Measurements from ENCODE around the gene CRB3. TPM values are rescaled to one million over a fixed set of nuclear protein-coding genes. Genes with fewer than 3 reads are reported as not detected.

The CRB3 gene
- polyA plus RNA-seq, 2 donors: 50.8 to 87.6 TPM

GRCh38 chr19:6476155-6476895, 12.3 kb downstream of the CRB3 start:
- Histone ChIP-seq H3K36me3 (ENCODE audit: control insufficient read depth in 2 of 2, insufficient read depth in 2 of 2, low read length in 1 of 2) (no peaks in the 10 kb centered on the region), H3K4me3 (ENCODE audit: low read depth in 1 of 2, low read length in 2 of 2) (peak overlapping the region in 1 of 2 donors; percentile 5), H3K27ac (ENCODE audit: low read depth in 2 of 2, low read length in 1 of 2) (no peak overlapping the region), H3K4me1 (ENCODE audit: control insufficient read depth in 2 of 2, insufficient read depth in 2 of 2, low read length in 1 of 2) (peaks cover 6 to 15% of the 10 kb centered on the region in 2 donors), H3K27me3 (ENCODE audit: control insufficient read depth in 1 of 2, insufficient read depth in 2 of 2, low read length in 2 of 2) (no peaks in the 10 kb centered on the region), H3K9me3 (ENCODE audit: control insufficient read depth in 2 of 2, insufficient read depth in 1 of 2, low read depth in 1 of 2, low read length in 1 of 2) (no peaks in the 10 kb centered on the region)
- 15 to 33% methylated on average over 31 to 33 of the region's 33 CpGs for WGBS, 2 donors

- peak overlapping the region in 1 of 2 donors; percentile 5 for H3K4me3 ChIP-seq (ENCODE audit: low read depth in 1 of 2, low read length in 2 of 2)
- 25 to 37% methylated on average over 27 to 29 of the region's 29 CpGs for WGBS, 2 donors
- no peak overlapping the region for H3K27ac ChIP-seq (ENCODE audit: low read depth in 2 of 2, low read length in 1 of 2)
- H3K27me3 ChIP-seq (ENCODE audit: control insufficient read depth in 1 of 2, insufficient read depth in 2 of 2, low read length in 2 of 2): no peaks in the 10 kb centered on the region
- H3K36me3 ChIP-seq (ENCODE audit: control insufficient read depth in 2 of 2, insufficient read depth in 2 of 2, low read length in 1 of 2): no peaks in the 10 kb centered on the region
- H3K9me3 ChIP-seq (ENCODE audit: control insufficient read depth in 2 of 2, insufficient read depth in 1 of 2, low read depth in 1 of 2, low read length in 1 of 2): no peaks in the 10 kb centered on the region
- H3K4me1 ChIP-seq (ENCODE audit: control insufficient read depth in 2 of 2, insufficient read depth in 2 of 2, low read length in 1 of 2): peaks cover 6 to 15% of the 10 kb centered on the region in 2 donors
Observed at GRCh38 chr19:6476896-6477431, 12.9 kb downstream of the CRB3 start.

- Histone ChIP-seq H3K4me3 (ENCODE audit: low read depth in 1 of 2, low read length in 2 of 2) (no peak overlapping the region), H3K9me3 (ENCODE audit: control insufficient read depth in 2 of 2, insufficient read depth in 1 of 2, low read depth in 1 of 2, low read length in 1 of 2) (no peaks in the 10 kb centered on the region), H3K4me1 (ENCODE audit: control insufficient read depth in 2 of 2, insufficient read depth in 2 of 2, low read length in 1 of 2) (peaks cover 6 to 19% of the 10 kb centered on the region in 2 donors), H3K36me3 (ENCODE audit: control insufficient read depth in 2 of 2, insufficient read depth in 2 of 2, low read length in 1 of 2) (no peaks in the 10 kb centered on the region), H3K27ac (ENCODE audit: low read depth in 2 of 2, low read length in 1 of 2) (no peak overlapping the region), H3K27me3 (ENCODE audit: control insufficient read depth in 1 of 2, insufficient read depth in 2 of 2, low read length in 2 of 2) (no peaks in the 10 kb centered on the region)
- WGBS, 2 donors: 83 to 91% methylated on average over 13 of the region's 13 CpGs
Observed at GRCh38 chr19:6478815-6479214, 14.7 kb downstream of the CRB3 start.

- WGBS, 2 donors: 71 to 74% methylated on average over 7 of the region's 7 CpGs
- Histone ChIP-seq H3K36me3 (ENCODE audit: control insufficient read depth in 2 of 2, insufficient read depth in 2 of 2, low read length in 1 of 2) (no peaks in the 10 kb centered on the region), H3K27me3 (ENCODE audit: control insufficient read depth in 1 of 2, insufficient read depth in 2 of 2, low read length in 2 of 2) (no peaks in the 10 kb centered on the region)
Observed at GRCh38 chr19:6479836-6480398, 15.8 kb downstream of the CRB3 start.

GRCh38 chr19:6480848-6481415, 16.9 kb downstream of the CRB3 start:
- Histone ChIP-seq H3K27ac (ENCODE audit: low read depth in 2 of 2, low read length in 1 of 2) (peak overlapping the region in 1 of 2 donors; percentile 58), H3K27me3 (ENCODE audit: control insufficient read depth in 1 of 2, insufficient read depth in 2 of 2, low read length in 2 of 2) (no peaks in the 10 kb centered on the region), H3K4me3 (ENCODE audit: low read depth in 1 of 2, low read length in 2 of 2) (peak overlapping the region; percentile 13 to 46)

More at GRCh38 chr19:6479836-6480398, 15.8 kb downstream of the CRB3 start:
- peaks cover 6 to 19% of the 10 kb centered on the region in 2 donors for H3K4me1 ChIP-seq (ENCODE audit: control insufficient read depth in 2 of 2, insufficient read depth in 2 of 2, low read length in 1 of 2)
- no peak overlapping the region for H3K4me3 ChIP-seq (ENCODE audit: low read depth in 1 of 2, low read length in 2 of 2)
- H3K9me3 ChIP-seq (ENCODE audit: control insufficient read depth in 2 of 2, insufficient read depth in 1 of 2, low read depth in 1 of 2, low read length in 1 of 2): no peaks in the 10 kb centered on the region
- no peak overlapping the region for H3K27ac ChIP-seq (ENCODE audit: low read depth in 2 of 2, low read length in 1 of 2)

GRCh38 chr19:6481541-6482342, 17.7 kb downstream of the CRB3 start, which contains the start of gene DENND1C:
Gene DENND1C, minus strand, starts transcription at chr19:6481787. Its CDS starts 92 bp downstream, at chr19:6481695.
- Histone ChIP-seq H3K27me3 (ENCODE audit: control insufficient read depth in 1 of 2, insufficient read depth in 2 of 2, low read length in 2 of 2) (no peaks in the 10 kb centered on the region), H3K27ac (ENCODE audit: low read depth in 2 of 2, low read length in 1 of 2) (peak within 1 kb of the TSS; percentile 19 to 58)
- 37 to 46% methylated on average over 24 of the region's 24 CpGs for WGBS, 2 donors

More at GRCh38 chr19:6480848-6481415, 16.9 kb downstream of the CRB3 start:
- WGBS, 2 donors: 61 to 64% methylated on average over 10 of the region's 10 CpGs
- Histone ChIP-seq H3K36me3 (ENCODE audit: control insufficient read depth in 2 of 2, insufficient read depth in 2 of 2, low read length in 1 of 2) (no peaks in the 10 kb centered on the region), H3K4me1 (ENCODE audit: control insufficient read depth in 2 of 2, insufficient read depth in 2 of 2, low read length in 1 of 2) (peaks cover 6 to 10% of the 10 kb centered on the region in 2 donors), H3K9me3 (ENCODE audit: control insufficient read depth in 2 of 2, insufficient read depth in 1 of 2, low read depth in 1 of 2, low read length in 1 of 2) (no peaks in the 10 kb centered on the region)

GRCh38 chr19:6482343-6482686, 18.2 kb downstream of the CRB3 start:
- Histone ChIP-seq H3K27ac (ENCODE audit: low read depth in 2 of 2, low read length in 1 of 2) (peak overlapping the region in 1 of 2 donors; percentile 15), H3K4me3 (ENCODE audit: low read depth in 1 of 2, low read length in 2 of 2) (no peak overlapping the region), H3K36me3 (ENCODE audit: control insufficient read depth in 2 of 2, insufficient read depth in 2 of 2, low read length in 1 of 2) (no peaks in the 10 kb centered on the region), H3K9me3 (ENCODE audit: control insufficient read depth in 2 of 2, insufficient read depth in 1 of 2, low read depth in 1 of 2, low read length in 1 of 2) (no peaks in the 10 kb centered on the region), H3K4me1 (ENCODE audit: control insufficient read depth in 2 of 2, insufficient read depth in 2 of 2, low read length in 1 of 2) (peaks cover 0 to 5% of the 10 kb centered on the region in 2 donors), H3K27me3 (ENCODE audit: control insufficient read depth in 1 of 2, insufficient read depth in 2 of 2, low read length in 2 of 2) (no peaks in the 10 kb centered on the region)
- 95% methylated on average over 8 of the region's 8 CpGs for WGBS, 2 donors

More at GRCh38 chr19:6481541-6482342, 17.7 kb downstream of the CRB3 start, which contains the start of gene DENND1C:
- Histone ChIP-seq H3K9me3 (ENCODE audit: control insufficient read depth in 2 of 2, insufficient read depth in 1 of 2, low read depth in 1 of 2, low read length in 1 of 2) (no peaks in the 10 kb centered on the region), H3K4me3 (ENCODE audit: low read depth in 1 of 2, low read length in 2 of 2) (peak within 1 kb of the TSS; percentile 13 to 46), H3K4me1 (ENCODE audit: control insufficient read depth in 2 of 2, insufficient read depth in 2 of 2, low read length in 1 of 2) (peaks cover 2 to 5% of the 10 kb centered on the region in 2 donors), H3K36me3 (ENCODE audit: control insufficient read depth in 2 of 2, insufficient read depth in 2 of 2, low read length in 1 of 2) (no peaks in the 10 kb centered on the region)

GRCh38 chr19:6483235-6483634, 19.2 kb downstream of the CRB3 start:
- Histone ChIP-seq H3K9me3 (ENCODE audit: control insufficient read depth in 2 of 2, insufficient read depth in 1 of 2, low read depth in 1 of 2, low read length in 1 of 2) (no peaks in the 10 kb centered on the region), H3K27me3 (ENCODE audit: control insufficient read depth in 1 of 2, insufficient read depth in 2 of 2, low read length in 2 of 2) (no peaks in the 10 kb centered on the region), H3K36me3 (ENCODE audit: control insufficient read depth in 2 of 2, insufficient read depth in 2 of 2, low read length in 1 of 2) (no peaks in the 10 kb centered on the region), H3K4me1 (ENCODE audit: control insufficient read depth in 2 of 2, insufficient read depth in 2 of 2, low read length in 1 of 2) (peaks cover 0 to 5% of the 10 kb centered on the region in 2 donors), H3K4me3 (ENCODE audit: low read depth in 1 of 2, low read length in 2 of 2) (no peak overlapping the region), H3K27ac (ENCODE audit: low read depth in 2 of 2, low read length in 1 of 2) (no peak overlapping the region)
- 54 to 56% methylated on average over 3 of the region's 3 CpGs for WGBS, 2 donors

GRCh38 chr19:6484230-6484629, 20.2 kb downstream of the CRB3 start:
- no peak overlapping the region for H3K27ac ChIP-seq (ENCODE audit: low read depth in 2 of 2, low read length in 1 of 2)
- H3K36me3 ChIP-seq (ENCODE audit: control insufficient read depth in 2 of 2, insufficient read depth in 2 of 2, low read length in 1 of 2): no peaks in the 10 kb centered on the region
- peaks cover 0 to 5% of the 10 kb centered on the region in 2 donors for H3K4me1 ChIP-seq (ENCODE audit: control insufficient read depth in 2 of 2, insufficient read depth in 2 of 2, low read length in 1 of 2)
- 71 to 79% methylated on average over 8 of the region's 8 CpGs for WGBS, 2 donors
- H3K9me3 ChIP-seq (ENCODE audit: control insufficient read depth in 2 of 2, insufficient read depth in 1 of 2, low read depth in 1 of 2, low read length in 1 of 2): no peaks in the 10 kb centered on the region
- no peaks in the 10 kb centered on the region for H3K27me3 ChIP-seq (ENCODE audit: control insufficient read depth in 1 of 2, insufficient read depth in 2 of 2, low read length in 2 of 2)
- H3K4me3 ChIP-seq (ENCODE audit: low read depth in 1 of 2, low read length in 2 of 2): no peak overlapping the region
